ENCODE measurements around the gene FUNDC1. TPM values are rescaled to one million over a fixed set of nuclear protein-coding genes. Genes with fewer than 3 reads are reported as not detected.

The FUNDC1 gene
- total and polyA plus RNA-seq, 9 donors = 12.2 to 15.0 (median 13.0) TPM

GRCh38 chrX:44484607-44485146, 58.0 kb downstream of the FUNDC1 start:
- no CpG with 5 or more reads among the region's 4 CpGs for WGBS (ENCODE audit: insufficient coverage)
- Histone ChIP-seq H3K4me1 (ENCODE audit: control insufficient read depth, insufficient read depth, low read length) (no peaks in the 10 kb centered on the region), H3K9me3 (replicated peaks; ENCODE audit: control insufficient read depth, low read depth, low read length) (no peaks in the 10 kb centered on the region)

GRCh38 chrX:44483965-44484606, 58.6 kb downstream of the FUNDC1 start:
- no peak overlapping the region for H3K27ac ChIP-seq (ENCODE audit: low read length)
- no peaks in the 10 kb centered on the region for H3K4me1 ChIP-seq (ENCODE audit: control insufficient read depth, insufficient read depth, low read length)
- H3K9me3 ChIP-seq (replicated peaks; ENCODE audit: control insufficient read depth, low read depth, low read length) = no peaks in the 10 kb centered on the region
- no peaks in the 10 kb centered on the region for H3K36me3 ChIP-seq (ENCODE audit: control insufficient read depth, insufficient read depth, low read length)
- DNase-seq = no peak
- WGBS (ENCODE audit: insufficient coverage) = 90% methylated on average over 6 of the region's 8 CpGs
- peaks cover 22% of the 10 kb centered on the region for H3K27me3 ChIP-seq (ENCODE audit: control insufficient read depth, insufficient read depth, low read length)
- H3K4me3 ChIP-seq (ENCODE audit: low read length) = no peak overlapping the region

More at GRCh38 chrX:44484607-44485146, 58.0 kb downstream of the FUNDC1 start:
- Histone ChIP-seq H3K27me3 (ENCODE audit: control insufficient read depth, insufficient read depth, low read length) (peaks cover 22% of the 10 kb centered on the region), H3K4me3 (ENCODE audit: low read length) (no peak overlapping the region), H3K27ac (ENCODE audit: low read length) (no peak overlapping the region), H3K36me3 (ENCODE audit: control insufficient read depth, insufficient read depth, low read length) (no peaks in the 10 kb centered on the region)
- DNase-seq = no peak

GRCh38 chrX:44482575-44482974, 60.1 kb downstream of the FUNDC1 start:
- no peaks in the 10 kb centered on the region for H3K9me3 ChIP-seq (replicated peaks; ENCODE audit: control insufficient read depth, low read depth, low read length)
- H3K4me1 ChIP-seq (ENCODE audit: control insufficient read depth, insufficient read depth, low read length) = no peaks in the 10 kb centered on the region
- peaks cover 18% of the 10 kb centered on the region for H3K27me3 ChIP-seq (ENCODE audit: control insufficient read depth, insufficient read depth, low read length)
- no peak for DNase-seq
- no peaks in the 10 kb centered on the region for H3K36me3 ChIP-seq (ENCODE audit: control insufficient read depth, insufficient read depth, low read length)
- H3K27ac ChIP-seq (ENCODE audit: low read length) = no peak overlapping the region
- no peak overlapping the region for H3K4me3 ChIP-seq (ENCODE audit: low read length)
- WGBS (ENCODE audit: insufficient coverage) = no CpG with 5 or more reads among the region's 1 CpG

GRCh38 chrX:44480591-44480990, 62.1 kb downstream of the FUNDC1 start:
- H3K9me3 ChIP-seq (replicated peaks; ENCODE audit: control insufficient read depth, low read depth, low read length) = no peaks in the 10 kb centered on the region
- H3K36me3 ChIP-seq (ENCODE audit: control insufficient read depth, insufficient read depth, low read length) = no peaks in the 10 kb centered on the region
- 40% methylated on average over 2 of the region's 2 CpGs for WGBS (ENCODE audit: insufficient coverage)
- H3K27me3 ChIP-seq (ENCODE audit: control insufficient read depth, insufficient read depth, low read length) = peaks cover 24% of the 10 kb centered on the region
- no peaks in the 10 kb centered on the region for H3K4me1 ChIP-seq (ENCODE audit: control insufficient read depth, insufficient read depth, low read length)
- no peak overlapping the region for H3K4me3 ChIP-seq (ENCODE audit: low read length)
- H3K27ac ChIP-seq (ENCODE audit: low read length) = no peak overlapping the region
- no peak for DNase-seq

GRCh38 chrX:44474410-44474809, 68.2 kb downstream of the FUNDC1 start:
- no peak for DNase-seq
- no peak overlapping the region for H3K4me3 ChIP-seq (ENCODE audit: low read length)
- 76% methylated on average over 2 of the region's 2 CpGs for WGBS (ENCODE audit: insufficient coverage)

More at GRCh38 chrX:44474410-44474809, 68.2 kb downstream of the FUNDC1 start:
- peaks cover 14% of the 10 kb centered on the region for H3K27me3 ChIP-seq (ENCODE audit: control insufficient read depth, insufficient read depth, low read length)
- H3K36me3 ChIP-seq (ENCODE audit: control insufficient read depth, insufficient read depth, low read length) = no peaks in the 10 kb centered on the region
- no peak overlapping the region for H3K27ac ChIP-seq (ENCODE audit: low read length)
- no peaks in the 10 kb centered on the region for H3K4me1 ChIP-seq (ENCODE audit: control insufficient read depth, insufficient read depth, low read length)
- no peaks in the 10 kb centered on the region for H3K9me3 ChIP-seq (replicated peaks; ENCODE audit: control insufficient read depth, low read depth, low read length)

Other genes starting within 250 kb of the FUNDC1 start
- 0.27 TPM for gene EFHC2, start 199.2 kb downstream of the FUNDC1 start, total RNA-seq
- gene EFHC2, start 199.2 kb downstream of the FUNDC1 start, polyA plus RNA-seq (ENCODE audit: insufficient read depth in 1 of 8, insufficient read length in 8 of 8, low replicate concordance in 1 of 8) = under 1 TPM in 7 of 8 donors, not detected in 1; 0.12 to 0.60 (median 0.27) TPM

All from muscle of leg (tissue), 11 donors.